ENCODE data around the gene RSBN1L.

GRCh38 chr7:77729574-77730348 lies 33.5 kb downstream of the RSBN1L start:
- no peak for TF ChIP-seq CTCF (IDR thresholded peaks at IDR 0.05; ENCODE audit: control extremely low read depth in 1 of 3, insufficient read depth in 1 of 3, low read depth in 1 of 3, low read length in 3 of 3)
- TF ChIP-seq TCF12 (IDR thresholded peaks at IDR 0.05; ENCODE audit: low read depth, low read length): no peak
- no peak for TF ChIP-seq MAX (IDR thresholded peaks at IDR 0.05)
- TF ChIP-seq HDAC6 (IDR thresholded peaks at IDR 0.05; ENCODE audit: low read depth, low read length): no peak
- TF ChIP-seq ZNF274 (IDR thresholded peaks at IDR 0.05; ENCODE audit: borderline replicate concordance, extremely low read depth, low read length): no peak
- TF ChIP-seq SIN3A (conservative IDR thresholded peaks at IDR 0.05 in 1 of 2, IDR thresholded peaks at IDR 0.05 in 1 of 2; ENCODE audit: low read depth in 1 of 2, low read length in 2 of 2): no peak
- no peak for TF ChIP-seq POLR2A (IDR thresholded peaks at IDR 0.05; ENCODE audit: control extremely low read depth in 1 of 2, low read depth in 2 of 2, low read length in 2 of 2)
- no peak for TF ChIP-seq POLR2AphosphoS5 (IDR thresholded peaks at IDR 0.05; ENCODE audit: low read depth, low read length)
- TF ChIP-seq FOSL1 (IDR thresholded peaks at IDR 0.05; ENCODE audit: insufficient read depth, low read depth, low read length): no peak
- TF ChIP-seq MAFK (IDR thresholded peaks at IDR 0.05; ENCODE audit: low read depth, low read length): no peak

Measured in H1 (cell line).